Effector CD4-positive, alpha-beta T cell (primary cell): ENCODE data around the gene NOL7.
A peak's percentile ranks its signal among the peaks of the same experiment; 100 is the strongest.

Source experiments
- DNase-seq: peaks from one replicate; pipeline ENCODE4 v3.0.0-alpha.2; 2020
- total RNA-seq: gene quantifications from one replicate; lab custom pipeline; 2026; lab: John Stamatoyannopoulos, UW

The NOL7 gene
- total RNA-seq = 62.5 reads per million, percentile 73 among the genes with 10 or more reads in this experiment

DNA sequence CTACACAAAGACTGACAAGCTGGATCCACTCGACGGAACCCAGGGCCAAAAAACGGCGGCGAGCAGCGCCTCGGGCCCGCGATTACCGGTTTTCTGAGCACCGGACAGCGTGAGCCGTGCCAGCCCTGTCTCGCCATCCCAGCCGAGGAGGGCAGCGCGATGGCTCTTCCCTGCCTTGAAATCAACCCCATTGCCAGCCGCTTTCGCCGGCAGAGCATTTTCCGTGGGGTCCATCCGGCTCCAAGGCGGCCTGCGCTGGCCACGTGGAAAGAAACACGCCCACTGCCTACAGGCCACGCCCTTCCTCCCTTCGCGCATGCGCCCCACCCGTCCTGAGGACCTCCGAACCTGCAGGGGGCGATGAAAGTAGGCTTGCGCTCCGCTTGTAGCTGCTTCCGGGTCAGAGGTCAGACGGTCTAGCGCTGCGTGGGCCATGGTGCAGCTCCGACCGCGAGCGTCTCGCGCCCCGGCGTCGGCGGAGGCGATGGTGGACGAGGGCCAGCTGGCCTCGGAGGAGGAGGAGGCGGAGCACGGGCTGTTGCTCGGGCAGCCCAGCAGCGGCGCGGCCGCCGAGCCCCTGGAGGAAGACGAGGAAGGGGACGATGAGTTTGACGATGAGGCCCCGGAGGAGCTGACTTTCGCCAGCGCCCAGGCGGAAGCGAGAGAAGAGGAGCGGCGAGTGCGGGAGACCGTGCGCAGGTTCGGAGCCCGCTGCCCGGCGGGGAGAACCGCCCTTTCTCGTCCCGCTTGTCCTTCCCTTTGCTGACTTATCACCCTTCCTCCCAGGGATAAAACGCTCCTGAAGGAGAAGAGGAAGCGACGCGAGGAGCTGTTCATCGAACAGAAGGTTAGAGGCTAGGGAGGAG, at the start of gene NOL7:
TSS of gene NOL7 (plus strand) at position 410 of the 866 bp plus-strand sequence. CDS start at position 434, 24 bp downstream.
- peak; percentile 99 for DNase-seq

GRCh38 chr6:13565921-13566320, 49.2 kb upstream of the NOL7 start:
- no peak for DNase-seq

DNA sequence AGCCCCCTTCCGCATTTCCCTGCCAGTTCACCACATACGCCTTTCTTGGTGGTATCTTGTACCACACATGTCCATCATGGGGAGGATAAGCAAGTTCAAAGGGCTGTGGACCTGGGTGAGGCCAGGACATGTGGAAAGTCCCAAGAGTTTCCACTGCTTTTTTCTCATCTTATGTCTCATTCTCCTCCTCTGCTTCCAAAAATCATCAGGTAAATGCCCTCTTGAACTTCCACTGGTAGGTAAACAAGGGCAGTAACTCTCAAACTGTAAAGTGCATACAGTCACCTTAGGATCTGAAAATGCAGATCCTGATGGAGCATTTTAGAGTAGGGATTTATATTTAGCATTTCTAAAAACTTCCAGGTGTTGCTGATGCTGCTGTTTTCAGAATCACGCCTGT, 48.6 kb upstream of the NOL7 start:
- no peak for DNase-seq

- no peak for DNase-seq
Observed at GRCh38 chr6:13568970-13569369, 46.2 kb upstream of the NOL7 start.

DNA sequence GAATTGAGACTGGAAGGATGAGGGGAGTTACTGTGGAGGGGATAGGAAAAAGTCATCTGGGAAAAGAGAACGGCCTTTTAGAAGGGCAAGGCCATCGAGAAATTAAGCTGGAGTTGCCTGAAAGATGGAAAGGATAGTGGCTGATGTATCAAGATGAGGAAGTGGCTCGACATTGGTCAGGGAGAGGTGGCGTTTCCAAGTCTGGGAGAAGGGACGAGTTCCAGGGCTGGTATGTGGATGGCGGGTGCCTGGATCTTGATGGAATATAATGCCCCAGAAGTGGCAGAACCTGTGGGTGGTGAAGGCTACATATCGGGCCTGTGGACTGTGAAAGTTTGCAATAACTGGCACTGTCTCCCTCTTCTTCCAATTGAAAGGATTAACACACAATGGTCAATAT, 42.9 kb upstream of the NOL7 start:
- DNase-seq = no peak

DNA sequence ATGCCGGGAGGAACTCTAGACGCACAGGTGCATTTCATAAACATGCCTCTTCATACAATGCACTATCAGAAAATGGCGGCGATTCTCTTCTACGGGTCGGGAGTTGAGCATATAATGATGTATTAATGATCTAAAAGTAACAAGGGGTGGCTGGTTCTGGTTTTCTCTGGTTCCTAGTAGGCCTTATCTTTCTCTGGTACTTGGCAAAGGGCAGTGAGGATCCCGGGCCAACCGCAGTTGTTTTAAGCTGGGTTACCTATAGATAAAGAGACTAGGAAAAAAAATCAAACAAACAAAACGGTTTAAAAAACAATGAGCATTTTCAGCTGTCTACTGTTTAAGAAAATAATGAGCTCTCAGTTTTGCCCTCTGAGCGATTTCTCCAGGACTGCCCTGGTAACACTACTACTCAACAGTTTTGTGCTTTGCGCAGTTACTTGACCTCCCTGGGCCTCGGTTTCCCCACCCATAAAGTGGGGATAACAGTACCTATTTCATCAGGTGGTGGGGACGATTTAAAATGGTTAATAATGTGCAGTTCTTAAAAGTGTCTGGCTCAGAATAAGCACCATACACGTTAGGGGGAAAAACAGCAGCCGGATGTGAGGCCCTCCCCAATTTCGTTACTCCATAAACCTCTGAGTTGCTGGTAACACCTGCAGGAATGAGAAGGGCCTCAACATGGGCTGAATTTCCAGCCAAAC, 42.0 kb upstream of the NOL7 start:
- no peak for DNase-seq

GRCh38 chr6:13573669-13574110, 41.4 kb upstream of the NOL7 start:
- no peak for DNase-seq

DNA sequence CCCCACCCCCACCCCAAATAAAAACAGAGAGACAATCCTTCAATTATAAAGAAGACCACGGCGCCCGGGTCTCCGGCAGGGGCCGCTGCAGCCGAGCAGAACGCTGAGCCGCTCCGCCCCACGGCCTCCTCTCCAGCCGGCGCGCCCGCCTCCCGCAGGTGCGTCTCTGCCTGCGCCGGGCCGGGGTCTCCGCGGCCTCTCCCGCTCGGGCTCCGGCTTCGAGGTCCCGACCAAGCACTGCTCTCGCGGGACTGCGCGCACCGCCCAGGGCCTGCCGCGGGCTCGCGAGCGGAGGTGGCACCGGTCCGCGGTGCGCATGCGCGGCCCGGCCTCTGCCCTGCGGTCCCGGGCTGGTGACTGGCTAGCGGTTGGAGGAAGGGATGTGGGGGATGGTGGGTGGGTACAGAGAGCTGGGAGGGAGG, 41.0 kb upstream of the NOL7 start:
- peak; percentile 88 for DNase-seq

DNA sequence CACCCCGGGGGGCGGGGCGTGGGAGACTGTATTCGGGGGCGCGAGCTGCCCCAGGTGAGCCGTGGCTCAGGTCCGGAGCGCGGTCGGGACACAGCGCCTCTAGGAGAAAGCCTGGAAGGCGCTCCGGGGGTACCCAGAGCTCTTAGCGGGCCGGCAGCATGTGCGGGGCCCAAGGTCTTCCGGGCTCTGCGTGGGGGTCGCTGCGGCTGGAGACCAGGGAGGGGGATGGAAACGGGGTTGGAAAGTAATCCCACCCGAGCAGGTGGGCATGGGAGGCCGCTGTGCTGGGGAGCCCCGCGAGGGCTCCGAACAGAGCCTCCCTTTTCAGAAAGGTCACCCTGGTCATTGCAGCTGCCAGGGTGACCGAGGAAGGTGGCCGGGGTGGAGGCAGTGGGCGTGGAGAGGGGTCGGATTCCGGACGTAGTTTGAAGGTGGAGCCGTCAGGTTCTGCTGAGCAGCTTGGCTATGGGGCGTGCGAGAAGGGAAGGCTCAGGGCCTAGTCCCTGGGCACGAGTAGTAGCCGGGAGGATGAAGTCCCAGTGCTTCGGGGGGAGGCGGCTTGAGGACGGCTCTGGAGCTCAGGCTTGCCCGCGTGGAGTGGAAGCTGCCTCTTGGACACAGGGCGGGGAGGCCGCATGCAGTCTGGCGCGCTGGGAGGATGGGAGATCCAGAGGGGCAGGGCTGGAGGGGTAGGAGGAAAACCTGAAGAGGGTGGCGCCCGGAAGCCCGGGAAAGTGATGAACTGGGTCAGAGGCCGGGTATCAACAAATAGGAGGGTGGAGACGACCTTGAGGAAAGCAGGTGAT, 40.4 kb upstream of the NOL7 start, which contains the start of gene SIRT5:
TSS of gene SIRT5 (plus strand) at position 31 of the 806 bp plus-strand sequence. CDS start 9,510 bp downstream, outside the sequence.
- peak; percentile 59 for DNase-seq

DNA sequence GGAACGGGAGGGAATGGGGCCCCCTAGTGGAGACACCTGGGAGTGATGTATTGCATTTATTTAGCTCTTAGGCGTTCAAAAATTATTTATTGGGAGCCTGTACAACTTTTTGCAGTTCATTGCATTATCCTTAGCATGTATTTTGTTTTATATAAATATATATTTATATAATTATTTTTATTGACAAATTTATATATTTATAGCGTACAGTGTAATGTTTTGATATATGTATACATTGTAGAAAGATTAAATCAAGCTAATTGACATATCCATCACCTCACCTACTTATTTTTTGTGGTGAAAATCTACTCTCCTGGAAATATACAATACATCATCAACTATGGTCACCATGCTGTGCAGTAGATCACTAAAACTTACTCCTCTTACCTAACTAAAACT, 39.8 kb upstream of the NOL7 start:
- DNase-seq = no peak

GRCh38 chr6:13576017-13576416, 39.1 kb upstream of the NOL7 start:
- DNase-seq = no peak

- no peak for DNase-seq
Observed at GRCh38 chr6:13577926-13578325, 37.2 kb upstream of the NOL7 start.

- no peak for DNase-seq
Observed at GRCh38 chr6:13579911-13580310, 35.2 kb upstream of the NOL7 start.

DNA sequence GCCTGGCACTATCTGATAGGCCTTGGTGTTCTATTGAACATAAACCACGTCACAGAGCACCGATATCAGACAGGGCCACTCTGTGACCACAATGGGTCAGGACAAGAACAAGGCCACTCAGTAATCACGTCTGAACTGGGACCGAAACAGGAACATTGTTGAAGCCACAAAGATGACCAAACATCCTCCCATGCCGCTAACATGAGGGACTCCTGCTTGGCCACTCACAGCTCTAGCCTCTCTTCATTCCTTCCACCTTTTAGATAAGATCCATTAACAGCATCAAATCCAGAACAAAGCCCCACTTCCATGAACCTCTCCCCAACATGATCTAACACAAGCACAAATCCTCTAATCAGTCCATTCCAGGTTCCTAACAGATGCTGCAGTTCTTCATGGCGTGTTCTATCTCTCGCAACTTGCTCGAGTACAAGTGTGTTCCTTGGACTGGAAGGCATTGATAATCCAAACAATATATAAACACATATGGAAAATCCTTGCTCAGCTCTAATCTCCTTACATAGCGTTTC, 33.4 kb upstream of the NOL7 start:
- DNase-seq = no peak

DNA sequence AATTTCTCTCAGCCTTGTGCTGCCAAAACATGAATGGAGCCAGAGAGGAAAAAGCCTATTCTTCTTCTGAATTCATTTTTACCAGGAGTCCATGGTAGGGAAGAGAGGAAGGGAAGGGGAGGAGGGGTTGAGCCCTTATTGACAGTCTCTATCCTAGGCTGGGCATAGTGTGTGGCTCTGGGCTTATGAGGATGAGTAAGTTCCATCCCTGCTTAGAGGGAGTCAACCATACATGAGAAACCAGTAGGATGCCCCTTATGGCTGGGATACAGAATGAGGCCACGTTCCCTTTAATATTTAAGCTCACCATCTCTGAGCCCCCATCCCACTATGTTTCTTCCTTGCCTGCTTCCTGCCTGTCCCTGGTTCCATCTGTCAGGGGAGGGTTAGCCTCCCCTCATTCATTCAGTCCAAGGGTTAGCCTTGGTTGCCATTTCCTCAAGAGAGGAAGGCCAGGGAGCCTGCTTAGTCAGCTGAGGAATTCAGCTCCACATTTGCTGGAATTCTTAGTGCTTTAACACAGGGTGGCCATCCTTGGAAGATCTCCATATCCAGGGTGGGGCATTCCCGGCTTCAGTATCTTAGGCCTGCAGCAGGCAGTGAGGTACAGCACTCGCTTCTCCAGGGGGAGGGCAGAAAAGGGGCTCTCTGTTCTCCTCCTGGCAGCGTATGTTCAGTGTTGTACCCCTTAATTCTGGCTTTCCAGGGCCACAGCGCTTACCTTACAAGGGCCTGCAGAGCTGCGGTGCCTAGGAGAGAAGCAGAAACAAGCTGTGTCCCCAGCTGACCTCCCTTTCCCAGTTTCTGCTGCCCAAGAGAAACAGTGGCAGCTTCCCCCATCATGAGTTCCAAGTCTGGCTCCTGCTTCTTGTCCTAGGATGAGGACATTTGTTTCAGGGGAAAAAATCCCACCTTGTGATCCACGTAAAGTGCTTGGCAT, 28.3 kb upstream of the NOL7 start:
- no peak for DNase-seq

DNA sequence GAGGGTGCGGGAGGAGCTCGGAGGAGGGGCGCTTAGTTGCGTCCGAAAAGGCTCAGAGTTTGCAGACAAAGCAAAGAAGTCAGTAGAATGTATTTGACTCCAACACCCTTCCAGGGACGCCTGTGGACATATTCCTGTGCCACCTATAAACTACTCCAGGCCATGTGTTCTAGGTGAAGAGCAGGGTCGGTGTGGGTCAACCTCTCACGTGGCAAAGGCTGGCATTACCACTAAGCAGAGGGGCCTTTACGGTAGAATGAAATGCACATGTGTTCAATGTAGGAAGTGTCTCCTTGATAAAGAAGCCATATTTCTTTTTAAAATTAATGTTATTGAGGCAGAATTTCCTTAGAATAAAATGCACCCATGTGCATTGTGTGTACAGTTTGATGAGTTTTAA, 25.3 kb upstream of the NOL7 start:
- no peak for DNase-seq

- DNase-seq = no peak
Observed at GRCh38 chr6:13590574-13591153, 24.5 kb upstream of the NOL7 start.

- no peak for DNase-seq
Observed at GRCh38 chr6:13591205-13591921, 23.8 kb upstream of the NOL7 start.

DNA sequence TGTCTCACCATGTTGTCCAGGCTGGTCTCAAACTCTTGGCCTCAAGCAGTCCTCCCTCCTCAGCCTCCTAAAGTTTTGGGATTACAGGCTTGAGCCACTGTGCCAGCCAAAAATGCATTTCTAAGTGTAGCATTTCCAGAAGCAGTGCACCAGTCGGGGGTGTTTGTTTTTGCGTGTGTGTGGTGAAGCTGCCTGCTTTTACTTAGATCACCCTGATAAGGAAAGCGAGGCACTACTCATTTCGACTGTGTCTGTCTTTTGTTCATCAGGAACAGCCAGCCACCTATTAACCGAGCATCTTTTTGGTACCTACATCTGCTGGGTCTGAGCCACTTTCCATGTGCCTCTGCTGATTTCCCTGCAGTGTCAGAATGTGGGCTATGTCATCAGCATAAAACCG, 22.0 kb upstream of the NOL7 start:
- no peak for DNase-seq

DNA sequence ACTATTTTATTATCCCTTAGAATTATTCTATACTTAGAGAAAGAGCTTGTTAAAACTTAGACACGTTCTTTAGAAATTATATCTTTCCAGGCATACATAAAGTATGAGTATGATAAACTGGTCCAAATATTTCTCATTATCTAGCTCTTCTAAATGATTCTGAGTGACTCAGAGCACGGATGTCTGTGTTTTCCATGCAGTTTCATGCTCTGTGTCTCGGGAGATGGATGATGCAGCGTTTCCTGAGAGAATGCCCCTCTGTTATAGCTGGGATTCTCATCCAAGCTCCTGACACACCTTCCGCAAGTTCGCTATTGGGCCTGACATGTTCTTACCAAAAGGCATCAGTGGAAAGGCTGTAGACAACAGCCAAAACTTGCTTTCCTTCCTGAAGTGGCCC, 21.4 kb upstream of the NOL7 start:
- DNase-seq = no peak
